ENCODE results near the gene ADD1.

- TF ChIP-seq YY1 (IDR thresholded peaks at IDR 0.05; ENCODE audit: insufficient read depth, insufficient read length): no peak
- TF ChIP-seq ZNF274 (IDR thresholded peaks at IDR 0.05; ENCODE audit: low read depth, low read length): no peak
Observed at GRCh38 chr4:2805712-2806389, 37.8 kb upstream of the ADD1 start.

Data from NT2/D1 (cell line).